Vagina (tissue), 2 donors: Measurements from ENCODE around the gene NKAIN1. TPM values are rescaled to one million over a fixed set of nuclear protein-coding genes. Genes with fewer than 3 reads are reported as not detected.

Experiments used
- DNase-seq, 2 donors: peaks; one replicate each; pipeline ENCODE4 v3.0.0-alpha.2; 2017; ENCODE audit errors: extremely low spot score in 2 of 2
- H3K27ac ChIP-seq: fragments of 200-600 bp; sonication (generic); one replicate; pipeline ENCODE4 v1.5.1; 2019
- H3K27me3 ChIP-seq: fragments of 200-600 bp; sonication (generic); one replicate; pipeline ENCODE4 v1.5.1; 2019
- H3K36me3 ChIP-seq, 2 donors: fragments of 200-600 bp; sonication (generic); one replicate each; pipeline ENCODE4 v1.5.1; 2017 to 2019
- H3K4me1 ChIP-seq: fragments of 200-600 bp; sonication (generic); one replicate; pipeline ENCODE4 v1.5.1; 2019
- H3K4me3 ChIP-seq, 2 donors: fragments of 200-600 bp; sonication (generic); 1 replicate in 1 of 2; 2 replicates in 1 of 2; pipeline ENCODE4 v1.5.1; 2016 to 2019
- H3K9me3 ChIP-seq: fragments of 200-600 bp; sonication (generic); one replicate; pipeline ENCODE4 v1.5.1; 2019
- POLR2A ChIP-seq, 2 donors: fragments of 450-650 bp; IDR thresholded peaks; one replicate each; pipeline ENCODE4 v1.6.1; 2017; ENCODE audit warnings: antibody characterized with exemption in 2 of 2, mild to moderate bottlenecking in 2 of 2, moderate library complexity in 2 of 2
- POLR2AphosphoS5 ChIP-seq, 2 donors: sonication (generic); formaldehyde crosslinking; IDR thresholded peaks; one replicate each; pipeline ENCODE4 v1.9.0; 2017; ENCODE audit warnings: antibody characterized with exemption in 2 of 2, mild to moderate bottlenecking in 2 of 2, low read depth in 1 of 2; ENCODE audit not compliant: insufficient read depth in 1 of 2
- intact Hi-C: fragments of 100-400 bp; cut with DNase I; formaldehyde crosslinking; loops from one replicate; pipeline ENCODE4 v1.15.1; 2023
- total RNA-seq: library from RNA; depleted of rRNA; stranded (reverse); fragments of >200 nt; gene quantifications from one replicate; pipeline ENCODE4 v1.2.3, GENCODE V29; 2016
- TF ChIP-seq, protein P1 (sequence below), 3 experiments: fragments of 450-650 bp in 2 of 3; fragments of 200-600 bp in 1 of 3; sonication (generic) in 1 of 3; IDR thresholded peaks; one replicate each; pipeline ENCODE4 v1.5.1; 2017 to 2019; ENCODE audit warnings: antibody characterized with exemption in 3 of 3, mild to moderate bottlenecking in 2 of 3, moderate library complexity in 2 of 3

The NKAIN1 gene
- total RNA-seq, 1 donor from 2014 or later = not detected

DNA sequence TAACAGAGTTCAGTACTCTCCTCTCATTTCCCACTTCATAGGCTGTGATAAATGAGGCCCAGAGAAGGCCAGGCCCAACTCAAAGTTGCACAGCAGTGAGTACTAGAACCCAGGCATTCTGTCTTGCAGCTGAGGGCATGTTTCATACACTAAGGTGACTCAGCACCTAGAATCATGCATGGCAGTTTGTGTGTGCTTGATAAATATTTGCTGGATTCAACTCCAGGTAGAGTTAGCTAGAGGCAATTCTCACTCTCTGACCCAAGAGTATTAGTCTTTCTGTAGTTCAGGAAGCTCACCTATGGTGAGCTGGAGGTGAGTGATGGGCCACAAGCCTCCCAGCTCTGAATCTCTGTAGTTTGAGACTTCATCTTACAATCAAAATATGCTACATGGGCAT is 10.7 kb downstream of the NKAIN1 start:
- Histone ChIP-seq H3K4me1 (no peaks in the 10 kb centered on the region), H3K27me3 (no peaks in the 10 kb centered on the region), H3K36me3 (no peaks in the 10 kb centered on the region), H3K9me3 (no peaks in the 10 kb centered on the region), H3K4me3 (no peak overlapping the region), H3K27ac (no peak overlapping the region)
- TF ChIP-seq, protein P1, sequence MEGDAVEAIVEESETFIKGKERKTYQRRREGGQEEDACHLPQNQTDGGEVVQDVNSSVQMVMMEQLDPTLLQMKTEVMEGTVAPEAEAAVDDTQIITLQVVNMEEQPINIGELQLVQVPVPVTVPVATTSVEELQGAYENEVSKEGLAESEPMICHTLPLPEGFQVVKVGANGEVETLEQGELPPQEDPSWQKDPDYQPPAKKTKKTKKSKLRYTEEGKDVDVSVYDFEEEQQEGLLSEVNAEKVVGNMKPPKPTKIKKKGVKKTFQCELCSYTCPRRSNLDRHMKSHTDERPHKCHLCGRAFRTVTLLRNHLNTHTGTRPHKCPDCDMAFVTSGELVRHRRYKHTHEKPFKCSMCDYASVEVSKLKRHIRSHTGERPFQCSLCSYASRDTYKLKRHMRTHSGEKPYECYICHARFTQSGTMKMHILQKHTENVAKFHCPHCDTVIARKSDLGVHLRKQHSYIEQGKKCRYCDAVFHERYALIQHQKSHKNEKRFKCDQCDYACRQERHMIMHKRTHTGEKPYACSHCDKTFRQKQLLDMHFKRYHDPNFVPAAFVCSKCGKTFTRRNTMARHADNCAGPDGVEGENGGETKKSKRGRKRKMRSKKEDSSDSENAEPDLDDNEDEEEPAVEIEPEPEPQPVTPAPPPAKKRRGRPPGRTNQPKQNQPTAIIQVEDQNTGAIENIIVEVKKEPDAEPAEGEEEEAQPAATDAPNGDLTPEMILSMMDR (IDR thresholded peaks at IDR 0.05) = no peak
- TF ChIP-seq POLR2A (IDR thresholded peaks at IDR 0.05) = no peak
- TF ChIP-seq POLR2AphosphoS5 (IDR thresholded peaks at IDR 0.05; ENCODE audit: insufficient read depth in 1 of 2, low read depth in 1 of 2) = no peak
- intact Hi-C loops = no loop called here
- DNase-seq = no peak

DNA sequence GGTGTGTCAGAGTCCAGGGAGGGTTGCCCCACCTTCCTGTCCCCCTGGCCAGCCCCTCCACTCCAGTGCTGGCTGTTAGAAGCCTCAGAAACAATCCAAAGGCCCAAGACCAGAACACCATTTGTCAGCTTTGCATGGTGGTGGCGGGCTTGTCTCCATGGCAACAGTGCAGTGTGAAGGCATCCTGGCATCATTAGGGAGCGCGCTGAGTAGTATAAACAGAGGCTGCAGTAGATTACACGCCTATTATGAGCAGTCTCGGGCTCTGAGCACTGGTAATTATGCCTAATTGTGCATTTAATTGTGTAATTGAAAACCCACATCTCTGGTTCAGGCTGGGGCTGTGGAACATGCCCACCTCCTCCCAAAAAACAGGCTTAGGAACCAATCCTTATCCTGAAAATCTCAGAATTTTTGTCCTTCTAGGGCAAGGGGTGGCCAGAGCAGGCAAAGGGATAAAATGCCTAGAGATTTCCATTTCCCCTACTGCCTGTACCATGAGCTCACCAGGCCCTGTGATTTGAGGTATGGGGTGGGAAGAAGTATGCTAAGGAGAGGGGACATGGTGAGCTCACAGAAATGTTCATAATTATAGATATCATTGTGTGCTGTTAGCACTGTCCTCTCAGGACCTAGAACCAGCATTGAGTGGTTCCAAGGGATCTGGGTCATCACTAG is 11.7 kb downstream of the NKAIN1 start:
- Histone ChIP-seq H3K36me3 (no peaks in the 10 kb centered on the region), H3K9me3 (no peaks in the 10 kb centered on the region), H3K27ac (no peak overlapping the region), H3K4me1 (no peaks in the 10 kb centered on the region), H3K27me3 (no peaks in the 10 kb centered on the region), H3K4me3 (no peak overlapping the region)
- no peak for DNase-seq
- TF ChIP-seq, protein P1 (IDR thresholded peaks at IDR 0.05) = no peak
- TF ChIP-seq POLR2A (IDR thresholded peaks at IDR 0.05) = no peak
- no peak for TF ChIP-seq POLR2AphosphoS5 (IDR thresholded peaks at IDR 0.05; ENCODE audit: insufficient read depth in 1 of 2, low read depth in 1 of 2)
- intact Hi-C loops = no loop called here

DNA sequence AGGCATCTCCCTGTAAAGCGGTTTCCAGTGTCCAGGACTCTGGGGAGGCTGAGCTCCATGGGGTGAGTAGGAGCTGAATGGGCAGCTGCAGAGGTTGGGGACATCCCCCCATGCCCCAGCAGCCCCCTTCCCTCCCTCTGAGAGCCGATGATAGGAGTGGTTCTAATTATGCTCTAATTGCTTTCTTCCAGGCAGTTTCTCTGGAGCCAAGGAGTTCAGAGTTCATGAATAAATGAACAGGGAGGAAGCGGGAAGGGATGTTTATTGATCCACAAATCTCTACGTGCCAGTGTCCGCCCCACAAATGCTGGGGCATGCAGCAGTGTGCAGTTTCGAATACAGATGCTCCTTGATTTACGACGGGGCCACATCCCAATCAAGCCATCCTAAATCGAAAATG is 15.6 kb downstream of the NKAIN1 start:
- H3K9me3 ChIP-seq = no peaks in the 10 kb centered on the region
- no peak for TF ChIP-seq POLR2A (IDR thresholded peaks at IDR 0.05)
- no peaks in the 10 kb centered on the region for H3K4me1 ChIP-seq
- no peak for DNase-seq
- no peak overlapping the region for H3K27ac ChIP-seq
- no peak overlapping the region for H3K4me3 ChIP-seq
- intact Hi-C loops = no loop called here
- H3K27me3 ChIP-seq = no peaks in the 10 kb centered on the region
- H3K36me3 ChIP-seq = no peaks in the 10 kb centered on the region

DNA sequence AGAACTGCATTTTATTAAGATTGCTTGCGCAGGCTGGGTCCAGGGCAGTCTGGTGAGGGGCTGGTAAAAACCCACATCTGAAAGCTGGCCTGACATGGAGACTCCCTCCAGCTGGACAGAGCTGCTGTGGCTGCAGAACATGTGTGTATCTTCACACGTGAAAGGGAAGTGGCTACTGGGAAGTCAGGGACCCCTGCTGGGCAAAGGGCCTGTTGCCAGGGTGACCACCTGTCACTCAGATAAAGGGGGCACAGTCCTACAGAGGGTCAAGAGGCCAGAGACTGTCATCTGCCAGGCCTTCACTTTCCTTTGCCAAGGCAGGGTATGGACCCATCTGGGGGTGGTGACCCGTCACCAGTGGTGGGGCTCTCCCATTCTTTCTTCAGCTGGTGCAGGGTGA is 17.5 kb downstream of the NKAIN1 start:
- Histone ChIP-seq H3K4me3 (no peak overlapping the region), H3K4me1 (no peaks in the 10 kb centered on the region), H3K27ac (no peak overlapping the region), H3K27me3 (no peaks in the 10 kb centered on the region), H3K36me3 (no peaks in the 10 kb centered on the region), H3K9me3 (no peaks in the 10 kb centered on the region)
- TF ChIP-seq POLR2A (IDR thresholded peaks at IDR 0.05) = no peak
- TF ChIP-seq, protein P1 (IDR thresholded peaks at IDR 0.05) = no peak
- no peak for TF ChIP-seq POLR2AphosphoS5 (IDR thresholded peaks at IDR 0.05; ENCODE audit: insufficient read depth in 1 of 2, low read depth in 1 of 2)
- intact Hi-C loops = no loop called here
- DNase-seq = no peak

DNA sequence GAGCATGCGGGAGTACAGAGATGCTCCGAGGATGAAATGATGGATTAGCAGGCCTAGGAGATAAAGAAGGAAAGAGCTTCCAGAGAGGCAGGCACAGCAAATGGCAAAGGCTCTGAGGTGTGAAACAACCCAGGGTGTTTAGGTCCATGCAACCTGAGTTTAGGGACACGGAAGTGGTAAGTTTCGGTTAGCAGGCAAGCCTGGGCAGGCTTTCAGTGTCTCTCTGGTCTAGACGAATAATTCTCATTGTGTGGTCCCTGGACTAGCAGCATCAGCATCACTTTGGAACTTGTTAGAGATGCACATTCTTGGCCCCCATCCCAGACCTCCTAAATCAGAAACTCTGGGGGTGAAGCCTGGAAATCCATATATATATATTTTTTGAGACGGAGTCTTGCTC is 18.6 kb downstream of the NKAIN1 start:
- no peaks in the 10 kb centered on the region for H3K27me3 ChIP-seq
- H3K4me1 ChIP-seq = peaks cover under 1% of the 10 kb centered on the region
- no peaks in the 10 kb centered on the region for H3K9me3 ChIP-seq
- intact Hi-C loops = no loop called here
- no peaks in the 10 kb centered on the region for H3K36me3 ChIP-seq
- no peak for DNase-seq
- H3K27ac ChIP-seq = no peak overlapping the region
- no peak overlapping the region for H3K4me3 ChIP-seq
- TF ChIP-seq POLR2AphosphoS5 (IDR thresholded peaks at IDR 0.05; ENCODE audit: insufficient read depth in 1 of 2, low read depth in 1 of 2) = no peak
- TF ChIP-seq, protein P1 (IDR thresholded peaks at IDR 0.05) = no peak
- no peak for TF ChIP-seq POLR2A (IDR thresholded peaks at IDR 0.05)
